Peyer's patch (tissue), 4 donors: ENCODE data around the gene RAPGEF2. TPM values are rescaled to one million over a fixed set of nuclear protein-coding genes. Genes with fewer than 3 reads are reported as not detected.
A peak's percentile ranks its signal among the peaks of the same experiment; 100 is the strongest.

Experiments used
- DNase-seq, 3 donors: peaks; one replicate each; pipeline ENCODE4 v3.0.0-alpha.2; 2017 to 2019
- H3K27ac ChIP-seq, 4 donors: fragments of 200-600 bp; sonication (generic); one replicate each; pipeline ENCODE4 v1.5.1; 2016 to 2019
- H3K27me3 ChIP-seq, 2 donors: fragments of 200-600 bp; sonication (generic); one replicate each; pipeline ENCODE4 v1.5.1; 2019
- H3K36me3 ChIP-seq, 3 donors: fragments of 200-600 bp; sonication (generic); one replicate each; pipeline ENCODE4 v1.5.1; 2016 to 2019
- H3K4me1 ChIP-seq, 4 donors: fragments of 200-600 bp; sonication (generic); one replicate each; pipeline ENCODE4 v1.5.1; 2016 to 2019
- H3K4me3 ChIP-seq, 4 donors: fragments of 200-600 bp; sonication (generic); 1 replicate in 3 of 4; 2 replicates in 1 of 4; pipeline ENCODE4 v1.5.1; 2016 to 2019; ENCODE audit warnings: mild to moderate bottlenecking in 1 of 4
- H3K9me3 ChIP-seq, 4 donors: fragments of 200-600 bp; sonication (generic); one replicate each; pipeline ENCODE4 v1.5.1; 2016 to 2019; ENCODE audit warnings: mild to moderate bottlenecking in 1 of 4
- POLR2A ChIP-seq, 2 donors: fragments of 450-650 bp; IDR thresholded peaks; one replicate each; pipeline ENCODE4 v1.5.1; 2017; ENCODE audit warnings: antibody characterized with exemption in 2 of 2, mild to moderate bottlenecking in 2 of 2, moderate library complexity in 2 of 2
- total RNA-seq, 4 donors: library from RNA; depleted of rRNA; stranded (reverse); fragments of >200 nt; gene quantifications; one replicate each; pipeline ENCODE4 v1.1.0, GENCODE V29; 2016
- TF ChIP-seq, protein P1 (sequence below), 6 experiments: fragments of 450-650 bp in 4 of 6; fragments of 200-600 bp in 2 of 6; sonication (generic) in 1 of 6; IDR thresholded peaks; one replicate each; pipeline ENCODE4 v1.5.1; 2017 to 2019; ENCODE audit warnings: antibody characterized with exemption in 6 of 6, mild to moderate bottlenecking in 3 of 6, moderate library complexity in 1 of 6

RAPGEF2 gene
- total RNA-seq, 4 donors from 2014 or later = 30.1 to 81.7 (median 41.4) TPM

DNA sequence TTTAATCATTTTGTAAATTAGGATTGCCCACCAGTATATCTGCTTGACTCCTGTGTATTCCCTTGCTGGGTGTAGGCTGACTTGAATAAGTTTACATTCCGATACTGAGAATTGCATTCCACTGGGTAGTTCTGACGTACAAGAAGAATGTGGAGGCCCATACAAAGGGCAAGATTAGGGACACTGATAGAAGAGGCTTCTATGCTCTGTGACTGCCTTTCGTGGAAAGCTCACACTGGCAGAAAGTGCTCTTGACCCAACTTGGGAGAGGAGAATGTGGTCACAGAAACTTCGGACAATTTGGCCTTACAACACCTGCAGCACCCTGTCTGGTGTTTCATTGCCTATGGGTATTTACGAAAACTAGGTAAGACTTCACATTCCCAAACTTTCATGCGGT is 126.3 kb downstream of the RAPGEF2 start:
- H3K4me1 ChIP-seq = peaks cover 0 to 13% (median 0%) of the 10 kb centered on the region in 4 donors
- TF ChIP-seq, protein P1, sequence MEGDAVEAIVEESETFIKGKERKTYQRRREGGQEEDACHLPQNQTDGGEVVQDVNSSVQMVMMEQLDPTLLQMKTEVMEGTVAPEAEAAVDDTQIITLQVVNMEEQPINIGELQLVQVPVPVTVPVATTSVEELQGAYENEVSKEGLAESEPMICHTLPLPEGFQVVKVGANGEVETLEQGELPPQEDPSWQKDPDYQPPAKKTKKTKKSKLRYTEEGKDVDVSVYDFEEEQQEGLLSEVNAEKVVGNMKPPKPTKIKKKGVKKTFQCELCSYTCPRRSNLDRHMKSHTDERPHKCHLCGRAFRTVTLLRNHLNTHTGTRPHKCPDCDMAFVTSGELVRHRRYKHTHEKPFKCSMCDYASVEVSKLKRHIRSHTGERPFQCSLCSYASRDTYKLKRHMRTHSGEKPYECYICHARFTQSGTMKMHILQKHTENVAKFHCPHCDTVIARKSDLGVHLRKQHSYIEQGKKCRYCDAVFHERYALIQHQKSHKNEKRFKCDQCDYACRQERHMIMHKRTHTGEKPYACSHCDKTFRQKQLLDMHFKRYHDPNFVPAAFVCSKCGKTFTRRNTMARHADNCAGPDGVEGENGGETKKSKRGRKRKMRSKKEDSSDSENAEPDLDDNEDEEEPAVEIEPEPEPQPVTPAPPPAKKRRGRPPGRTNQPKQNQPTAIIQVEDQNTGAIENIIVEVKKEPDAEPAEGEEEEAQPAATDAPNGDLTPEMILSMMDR (IDR thresholded peaks at IDR 0.05) = no peak
- no peak for TF ChIP-seq POLR2A (IDR thresholded peaks at IDR 0.05)
- no peaks in the 10 kb centered on the region for H3K9me3 ChIP-seq
- no peaks in the 10 kb centered on the region for H3K36me3 ChIP-seq
- no peak overlapping the region for H3K4me3 ChIP-seq
- no peak for DNase-seq
- H3K27ac ChIP-seq = peak overlapping the region in 2 of 4 donors; percentile 10 to 16
- H3K27me3 ChIP-seq = no peaks in the 10 kb centered on the region

DNA sequence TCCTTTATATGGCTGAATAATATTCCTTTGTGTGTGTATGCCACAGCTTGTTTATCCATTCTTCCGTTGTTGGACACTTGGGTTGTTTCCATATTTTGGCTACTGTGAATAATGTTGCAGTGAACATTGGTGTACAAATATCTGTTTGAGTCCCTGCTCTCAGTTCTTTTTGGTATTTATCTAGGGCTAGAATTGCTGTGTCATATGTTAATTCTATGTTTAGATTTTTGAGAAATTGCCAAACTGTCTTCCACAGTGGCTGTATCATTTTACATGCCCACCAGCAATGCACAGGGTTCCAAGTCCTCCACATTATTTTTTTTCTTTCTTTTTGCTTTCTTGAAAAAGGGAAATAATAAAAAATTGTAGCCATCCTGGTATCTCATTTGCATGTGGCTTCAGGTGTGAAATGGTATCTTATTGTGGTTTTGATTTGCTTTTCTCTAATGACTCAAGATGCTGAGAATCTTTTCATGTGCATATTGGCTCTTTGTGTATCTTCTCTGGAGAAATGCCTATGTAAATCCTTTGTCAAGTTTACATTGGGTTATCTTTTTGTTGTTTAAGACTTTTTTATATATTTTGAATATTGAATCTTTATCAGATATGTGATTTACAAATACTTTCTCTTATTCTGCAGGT is 129.7 kb downstream of the RAPGEF2 start:
- no peaks in the 10 kb centered on the region for H3K9me3 ChIP-seq
- TF ChIP-seq POLR2A (IDR thresholded peaks at IDR 0.05) = no peak
- TF ChIP-seq, protein P1 (IDR thresholded peaks at IDR 0.05) = no peak

DNA sequence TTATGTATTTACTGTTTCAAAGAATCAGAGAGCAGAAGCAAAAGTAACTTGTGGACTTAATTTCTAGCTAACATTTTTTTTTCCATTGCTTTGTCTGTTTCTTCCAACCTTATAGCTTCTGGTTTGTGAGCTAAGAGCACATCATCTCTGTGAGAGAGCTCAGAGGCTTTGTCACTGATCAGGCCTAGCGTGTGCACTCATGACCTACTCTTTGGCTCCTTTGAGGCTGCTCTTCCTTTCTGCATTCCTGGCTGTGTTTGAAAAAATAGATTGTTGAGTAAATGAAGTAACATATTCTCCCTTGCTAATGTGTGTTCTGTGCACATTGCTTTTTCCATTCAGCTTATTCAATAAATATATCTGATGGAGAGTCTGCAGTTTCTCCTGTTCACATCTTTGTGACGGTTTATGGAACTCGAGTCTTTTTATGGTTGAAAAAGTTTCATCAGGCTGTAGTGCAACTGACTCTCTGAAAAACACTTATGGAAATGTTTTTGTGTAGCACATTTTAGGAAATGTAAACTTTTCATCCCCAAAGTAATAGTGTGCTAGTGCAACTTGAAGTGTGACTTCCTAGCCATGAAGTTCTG is 133.0 kb downstream of the RAPGEF2 start:
- Histone ChIP-seq H3K9me3 (no peaks in the 10 kb centered on the region), H3K36me3 (no peaks in the 10 kb centered on the region), H3K4me1 (no peaks in the 10 kb centered on the region), H3K27me3 (no peaks in the 10 kb centered on the region), H3K4me3 (no peak overlapping the region), H3K27ac (no peak overlapping the region)
- TF ChIP-seq, protein P1 (IDR thresholded peaks at IDR 0.05) = no peak
- TF ChIP-seq POLR2A (IDR thresholded peaks at IDR 0.05) = no peak
- no peak for DNase-seq

More for the DNA sequence above, 129.7 kb downstream of the RAPGEF2 start:
- Histone ChIP-seq H3K36me3 (no peaks in the 10 kb centered on the region), H3K27ac (no peak overlapping the region), H3K4me1 (peaks cover 0 to 6% (median 0%) of the 10 kb centered on the region in 4 donors), H3K27me3 (no peaks in the 10 kb centered on the region), H3K4me3 (no peak overlapping the region)
- no peak for DNase-seq

DNA sequence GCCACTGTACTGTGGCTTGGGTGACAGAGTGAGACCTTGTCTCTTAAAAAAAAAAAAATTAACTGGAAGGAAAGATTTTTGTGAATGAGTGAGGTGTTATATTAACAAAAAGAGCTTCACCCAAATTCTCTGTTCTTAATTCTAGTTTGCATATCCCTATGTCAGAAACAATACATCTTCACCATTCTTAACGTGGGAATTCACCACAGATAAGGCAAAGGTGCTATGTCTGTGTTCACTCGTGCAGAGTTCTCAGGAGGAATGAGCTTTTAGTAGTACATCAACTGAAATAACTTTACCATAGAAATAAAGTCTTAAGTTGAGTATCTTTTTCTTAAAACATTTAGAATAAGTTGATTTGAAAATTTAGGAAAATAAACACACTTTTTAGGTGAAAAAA is 135.1 kb downstream of the RAPGEF2 start:
- no peak for TF ChIP-seq POLR2A (IDR thresholded peaks at IDR 0.05)
- TF ChIP-seq, protein P1 (IDR thresholded peaks at IDR 0.05) = no peak
- Histone ChIP-seq H3K27ac (no peak overlapping the region), H3K27me3 (no peaks in the 10 kb centered on the region), H3K9me3 (no peaks in the 10 kb centered on the region), H3K36me3 (no peaks in the 10 kb centered on the region), H3K4me3 (no peak overlapping the region), H3K4me1 (no peaks in the 10 kb centered on the region)
- no peak for DNase-seq

DNA sequence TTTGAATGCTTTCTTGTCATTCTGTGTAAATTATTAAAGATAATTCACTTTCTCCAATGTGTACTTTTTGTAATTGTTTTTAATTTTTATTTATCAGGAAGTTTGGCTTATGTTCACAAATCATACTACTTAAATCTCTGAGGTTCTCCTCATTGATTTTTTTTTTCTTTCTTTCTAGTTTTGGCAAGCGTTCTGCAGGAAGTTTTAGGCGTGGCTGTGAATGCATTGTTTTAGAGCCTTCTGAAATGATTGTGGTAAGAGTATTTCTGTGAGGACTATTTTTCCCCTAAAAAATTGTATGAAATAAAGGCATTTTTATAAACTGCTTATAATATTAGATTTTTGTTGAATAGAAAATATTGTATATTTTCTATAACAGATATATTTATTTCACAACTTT is 135.8 kb downstream of the RAPGEF2 start:
- Histone ChIP-seq H3K9me3 (no peaks in the 10 kb centered on the region), H3K27ac (no peak overlapping the region), H3K4me3 (no peak overlapping the region), H3K36me3 (no peaks in the 10 kb centered on the region), H3K27me3 (no peaks in the 10 kb centered on the region), H3K4me1 (no peaks in the 10 kb centered on the region)
- DNase-seq = no peak
- TF ChIP-seq, protein P1 (IDR thresholded peaks at IDR 0.05) = no peak
- TF ChIP-seq POLR2A (IDR thresholded peaks at IDR 0.05) = no peak
